ENCODE measurements around the gene CA5A. TPM values are rescaled to one million over a fixed set of nuclear protein-coding genes. Genes with fewer than 3 reads are reported as not detected.

The CA5A gene
- total and polyA plus RNA-seq, 9 of the 15 experiments (the other 6 are each of a cell fraction or from before 2014, with no cell fraction given) = not detected

DNA sequence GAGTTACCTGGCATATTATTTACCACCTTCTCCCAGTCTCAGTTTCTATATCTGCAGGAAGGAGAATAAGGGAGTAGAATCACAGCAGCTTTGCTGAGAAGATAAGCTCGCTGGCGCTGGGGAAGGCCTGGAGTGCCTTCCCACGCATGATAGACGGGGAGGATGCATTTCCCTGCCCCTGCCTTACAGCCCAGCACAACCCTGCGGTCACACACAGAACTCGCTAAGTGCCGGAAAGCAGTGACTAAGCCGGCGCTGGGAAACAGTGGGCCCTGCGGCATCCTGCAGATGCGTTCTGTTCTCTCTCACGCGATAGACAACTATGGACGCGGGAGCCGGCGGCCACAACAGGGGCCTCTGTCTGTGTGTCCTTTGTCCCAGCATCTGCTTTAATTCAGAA lies 4.8 kb downstream of the CA5A start (continued):
- peak; percentile 66 for TF ChIP-seq JUND (IDR thresholded peaks at IDR 0.05; ENCODE audit: borderline replicate concordance, low read depth, low read length)
- no peak; the same call in 2 of the 3 replicates for TF ChIP-seq JUND (tag; IDR thresholded peaks at IDR 0.05; ENCODE audit: borderline replicate concordance, low read depth, low read length)
- TF ChIP-seq ZNF311 (CRISPR knock-in tag; IDR thresholded peaks at IDR 0.05) = no peak
- TF ChIP-seq FUS (optimal IDR thresholded peaks at IDR 0.05; ENCODE audit: low read depth, low read length) = no peak
- peak; percentile 65 to 75 for TF ChIP-seq NRF1 (conservative IDR thresholded peaks at IDR 0.05 in 1 of 2, IDR thresholded peaks at IDR 0.05 in 1 of 2)
- no peak for TF ChIP-seq FOXA3 (CRISPR knock-in tag; conservative IDR thresholded peaks at IDR 0.05 in 1 of 2, IDR thresholded peaks at IDR 0.05 in 1 of 2)
- TF ChIP-seq, protein P1, sequence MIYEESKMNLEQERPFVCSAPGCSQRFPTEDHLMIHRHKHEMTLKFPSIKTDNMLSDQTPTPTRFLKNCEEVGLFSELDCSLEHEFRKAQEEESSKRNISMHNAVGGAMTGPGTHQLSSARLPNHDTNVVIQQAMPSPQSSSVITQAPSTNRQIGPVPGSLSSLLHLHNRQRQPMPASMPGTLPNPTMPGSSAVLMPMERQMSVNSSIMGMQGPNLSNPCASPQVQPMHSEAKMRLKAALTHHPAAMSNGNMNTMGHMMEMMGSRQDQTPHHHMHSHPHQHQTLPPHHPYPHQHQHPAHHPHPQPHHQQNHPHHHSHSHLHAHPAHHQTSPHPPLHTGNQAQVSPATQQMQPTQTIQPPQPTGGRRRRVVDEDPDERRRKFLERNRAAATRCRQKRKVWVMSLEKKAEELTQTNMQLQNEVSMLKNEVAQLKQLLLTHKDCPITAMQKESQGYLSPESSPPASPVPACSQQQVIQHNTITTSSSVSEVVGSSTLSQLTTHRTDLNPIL (CRISPR knock-in tag; IDR thresholded peaks at IDR 0.05) = no peak
- TF ChIP-seq, protein P2, sequence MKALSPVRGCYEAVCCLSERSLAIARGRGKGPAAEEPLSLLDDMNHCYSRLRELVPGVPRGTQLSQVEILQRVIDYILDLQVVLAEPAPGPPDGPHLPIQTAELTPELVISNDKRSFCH (CRISPR knock-in tag; IDR thresholded peaks at IDR 0.05) = no peak
- TF ChIP-seq, protein P2 (tag; IDR thresholded peaks at IDR 0.05) = no peak
- no peak for TF ChIP-seq BCOR (IDR thresholded peaks at IDR 0.05)
- TF ChIP-seq TAF9B (IDR thresholded peaks at IDR 0.05; ENCODE audit: partially characterized antibody) = no peak
- no peak for TF ChIP-seq ZNF12 (CRISPR knock-in tag; IDR thresholded peaks at IDR 0.05)
- TF ChIP-seq MCM3 (IDR thresholded peaks at IDR 0.05) = no peak
- TF ChIP-seq ZFP30 (CRISPR knock-in tag; IDR thresholded peaks at IDR 0.05; ENCODE audit: borderline replicate concordance) = no peak
- TF ChIP-seq HNRNPL (IDR thresholded peaks at IDR 0.05; ENCODE audit: low read depth, low read length) = no peak
- TF ChIP-seq, protein P3, sequence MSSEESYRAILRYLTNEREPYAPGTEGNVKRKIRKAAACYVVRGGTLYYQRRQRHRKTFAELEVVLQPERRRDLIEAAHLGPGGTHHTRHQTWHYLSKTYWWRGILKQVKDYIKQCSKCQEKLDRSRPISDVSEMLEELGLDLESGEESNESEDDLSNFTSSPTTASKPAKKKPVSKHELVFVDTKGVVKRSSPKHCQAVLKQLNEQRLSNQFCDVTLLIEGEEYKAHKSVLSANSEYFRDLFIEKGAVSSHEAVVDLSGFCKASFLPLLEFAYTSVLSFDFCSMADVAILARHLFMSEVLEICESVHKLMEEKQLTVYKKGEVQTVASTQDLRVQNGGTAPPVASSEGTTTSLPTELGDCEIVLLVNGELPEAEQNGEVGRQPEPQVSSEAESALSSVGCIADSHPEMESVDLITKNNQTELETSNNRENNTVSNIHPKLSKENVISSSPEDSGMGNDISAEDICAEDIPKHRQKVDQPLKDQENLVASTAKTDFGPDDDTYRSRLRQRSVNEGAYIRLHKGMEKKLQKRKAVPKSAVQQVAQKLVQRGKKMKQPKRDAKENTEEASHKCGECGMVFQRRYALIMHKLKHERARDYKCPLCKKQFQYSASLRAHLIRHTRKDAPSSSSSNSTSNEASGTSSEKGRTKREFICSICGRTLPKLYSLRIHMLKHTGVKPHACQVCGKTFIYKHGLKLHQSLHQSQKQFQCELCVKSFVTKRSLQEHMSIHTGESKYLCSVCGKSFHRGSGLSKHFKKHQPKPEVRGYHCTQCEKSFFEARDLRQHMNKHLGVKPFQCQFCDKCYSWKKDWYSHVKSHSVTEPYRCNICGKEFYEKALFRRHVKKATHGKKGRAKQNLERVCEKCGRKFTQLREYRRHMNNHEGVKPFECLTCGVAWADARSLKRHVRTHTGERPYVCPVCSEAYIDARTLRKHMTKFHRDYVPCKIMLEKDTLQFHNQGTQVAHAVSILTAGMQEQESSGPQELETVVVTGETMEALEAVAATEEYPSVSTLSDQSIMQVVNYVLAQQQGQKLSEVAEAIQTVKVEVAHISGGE (CRISPR knock-in tag; IDR thresholded peaks at IDR 0.05) = no peak
- TF ChIP-seq ZNF23 (CRISPR knock-in tag; IDR thresholded peaks at IDR 0.05) = no peak
- no peak for TF ChIP-seq KAT8 (IDR thresholded peaks at IDR 0.05; ENCODE audit: low read depth)
- no peak for TF ChIP-seq SAFB (IDR thresholded peaks at IDR 0.05; ENCODE audit: borderline replicate concordance, low read depth, low read length)
- TF ChIP-seq SMARCE1 (IDR thresholded peaks at IDR 0.05) = peak; percentile 54
- peak in 1 of 2 experiments; percentile 28; a peak in 1 of 4 replicates for TF ChIP-seq TRIM24 (IDR thresholded peaks at IDR 0.05)
- TF ChIP-seq TSC22D4 (tag; IDR thresholded peaks at IDR 0.05) = no peak
- peak; percentile 67 for TF ChIP-seq KLF16 (IDR thresholded peaks at IDR 0.05)
- TF ChIP-seq KLF10 (CRISPR knock-in tag; IDR thresholded peaks at IDR 0.05) = no peak
- TF ChIP-seq PTBP1 (IDR thresholded peaks at IDR 0.05; ENCODE audit: low read depth, low read length) = no peak
- no peak for TF ChIP-seq ETS2 (tag; IDR thresholded peaks at IDR 0.05; ENCODE audit: borderline replicate concordance, poor library complexity, severe bottlenecking)
- TF ChIP-seq ZNF77 (CRISPR knock-in tag; IDR thresholded peaks at IDR 0.05) = no peak
- TF ChIP-seq MECOM (CRISPR knock-in tag; IDR thresholded peaks at IDR 0.05) = no peak

All from K562 (cell line).